KMS-11 (cell line): Measurements from ENCODE around the gene JAK2.

Experiments
- H2AFZ ChIP-seq: fragments of 200-600 bp; sonication (generic); 2 replicates; pipeline ENCODE4 v1.6.1; 2016; ENCODE audit warnings: antibody characterized with exemption, mixed run types, low read depth
- H3K27ac ChIP-seq: fragments of 200-600 bp; sonication (generic); 2 replicates; pipeline ENCODE4 v1.6.1; 2016; ENCODE audit warnings: mild to moderate bottlenecking, mixed run types
- H3K27me3 ChIP-seq: fragments of 200-600 bp; sonication (generic); 2 replicates; pipeline ENCODE4 v1.6.1; 2017; ENCODE audit warnings: mild to moderate bottlenecking, low read depth, mixed run types, moderate library complexity; ENCODE audit not compliant: insufficient read depth
- H3K36me3 ChIP-seq: fragments of 200-600 bp; sonication (generic); 2 replicates; pipeline ENCODE4 v1.6.1; 2017; ENCODE audit warnings: mild to moderate bottlenecking, mixed run types; ENCODE audit not compliant: insufficient read depth
- H3K4me1 ChIP-seq: fragments of 200-600 bp; sonication (generic); 2 replicates; pipeline ENCODE4 v1.6.1; 2016; ENCODE audit warnings: mild to moderate bottlenecking, low read depth, mixed run types; ENCODE audit not compliant: poor library complexity, severe bottlenecking
- H3K4me2 ChIP-seq: fragments of 200-600 bp; sonication (generic); 2 replicates; pipeline ENCODE4 v1.7.0; 2016; ENCODE audit warnings: mild to moderate bottlenecking, mixed run types
- H3K4me3 ChIP-seq: fragments of 200-600 bp; sonication (generic); IDR thresholded peaks from 2 replicates; pipeline ENCODE4 v1.6.1; 2017; ENCODE audit warnings: low read depth, low read length, mixed read lengths; ENCODE audit not compliant: insufficient read depth
- H3K79me2 ChIP-seq: fragments of 200-600 bp; sonication (generic); 2 replicates; pipeline ENCODE4 v1.6.1; 2016; ENCODE audit warnings: low read depth, mixed run types; ENCODE audit not compliant: insufficient read depth
- H3K9ac ChIP-seq: fragments of 200-600 bp; sonication (generic); 2 replicates; pipeline ENCODE4 v1.6.1; 2016; ENCODE audit warnings: mild to moderate bottlenecking, mixed run types
- H4K20me1 ChIP-seq: fragments of 200-600 bp; sonication (generic); 2 replicates; pipeline ENCODE4 v1.6.1; 2016; ENCODE audit warnings: mild to moderate bottlenecking, mixed run types; ENCODE audit not compliant: insufficient read depth
- TF ChIP-seq, protein P1 (sequence below): fragments of 200-600 bp; sonication (generic); conservative IDR thresholded peaks from 2 replicates; pipeline ENCODE4 v1.6.1; 2017; ENCODE audit warnings: low read depth, mild to moderate bottlenecking, antibody characterized with exemption, low read length, moderate library complexity, mixed read lengths

JAK2 gene

DNA sequence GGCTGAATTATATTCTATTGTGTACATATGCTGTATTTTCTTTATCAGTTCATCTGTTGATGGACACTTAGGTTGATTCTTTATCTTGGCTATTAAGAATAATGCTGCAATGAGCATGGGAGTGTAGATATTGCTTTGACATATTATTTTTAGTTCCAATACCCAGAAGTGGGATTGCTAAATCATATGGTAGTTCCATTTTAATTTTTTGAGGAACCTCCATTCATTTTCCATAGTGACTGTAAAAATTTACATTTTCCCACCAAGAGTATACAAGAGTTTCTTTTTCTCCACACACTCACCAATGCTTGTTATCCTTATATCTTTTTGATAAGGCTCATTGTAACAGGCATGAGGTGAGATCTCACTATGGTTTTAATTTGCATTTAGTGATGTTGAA lies 19.4 kb downstream of the JAK2 start:
- no peaks in the 10 kb centered on the region for H3K4me1 ChIP-seq
- H3K36me3 ChIP-seq = no peaks in the 10 kb centered on the region
- H3K4me2 ChIP-seq = no peak overlapping the region
- TF ChIP-seq, protein P1, sequence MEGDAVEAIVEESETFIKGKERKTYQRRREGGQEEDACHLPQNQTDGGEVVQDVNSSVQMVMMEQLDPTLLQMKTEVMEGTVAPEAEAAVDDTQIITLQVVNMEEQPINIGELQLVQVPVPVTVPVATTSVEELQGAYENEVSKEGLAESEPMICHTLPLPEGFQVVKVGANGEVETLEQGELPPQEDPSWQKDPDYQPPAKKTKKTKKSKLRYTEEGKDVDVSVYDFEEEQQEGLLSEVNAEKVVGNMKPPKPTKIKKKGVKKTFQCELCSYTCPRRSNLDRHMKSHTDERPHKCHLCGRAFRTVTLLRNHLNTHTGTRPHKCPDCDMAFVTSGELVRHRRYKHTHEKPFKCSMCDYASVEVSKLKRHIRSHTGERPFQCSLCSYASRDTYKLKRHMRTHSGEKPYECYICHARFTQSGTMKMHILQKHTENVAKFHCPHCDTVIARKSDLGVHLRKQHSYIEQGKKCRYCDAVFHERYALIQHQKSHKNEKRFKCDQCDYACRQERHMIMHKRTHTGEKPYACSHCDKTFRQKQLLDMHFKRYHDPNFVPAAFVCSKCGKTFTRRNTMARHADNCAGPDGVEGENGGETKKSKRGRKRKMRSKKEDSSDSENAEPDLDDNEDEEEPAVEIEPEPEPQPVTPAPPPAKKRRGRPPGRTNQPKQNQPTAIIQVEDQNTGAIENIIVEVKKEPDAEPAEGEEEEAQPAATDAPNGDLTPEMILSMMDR = no peak
- no peaks in the 10 kb centered on the region for H3K79me2 ChIP-seq
- no peak overlapping the region for H3K27ac ChIP-seq
- no peak overlapping the region for H2AFZ ChIP-seq
- H3K27me3 ChIP-seq = no peaks in the 10 kb centered on the region
- H3K4me3 ChIP-seq = no peak overlapping the region
- no peak overlapping the region for H3K9ac ChIP-seq
- no peaks in the 10 kb centered on the region for H4K20me1 ChIP-seq

DNA sequence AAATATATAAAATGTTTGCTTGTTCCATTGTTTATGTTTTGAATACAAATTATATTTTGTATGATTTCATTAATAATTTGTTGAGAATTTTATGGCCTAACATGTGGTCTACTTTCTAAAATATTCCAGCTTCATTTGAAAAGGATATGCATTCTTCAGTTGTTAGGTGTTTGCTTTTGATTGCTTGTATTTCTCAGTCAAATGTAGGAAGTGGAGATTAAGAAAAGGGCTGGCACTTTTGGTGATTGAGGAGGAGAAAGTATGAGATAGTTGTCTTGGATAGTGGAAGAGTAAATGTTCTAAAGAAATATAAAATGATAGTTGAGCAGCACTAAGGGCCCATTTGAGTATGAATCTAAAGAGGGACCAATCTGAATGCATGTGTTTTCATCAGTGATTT lies 23.1 kb downstream of the JAK2 start:
- Histone ChIP-seq H4K20me1 (no peaks in the 10 kb centered on the region), H3K27me3 (no peaks in the 10 kb centered on the region), H3K4me3 (no peak overlapping the region), H3K79me2 (no peaks in the 10 kb centered on the region), H3K9ac (no peak overlapping the region), H3K4me2 (no peak overlapping the region), H3K36me3 (no peaks in the 10 kb centered on the region), H2AFZ (no peak overlapping the region), H3K4me1 (no peaks in the 10 kb centered on the region), H3K27ac (no peak overlapping the region)
- TF ChIP-seq, protein P1 = no peak

DNA sequence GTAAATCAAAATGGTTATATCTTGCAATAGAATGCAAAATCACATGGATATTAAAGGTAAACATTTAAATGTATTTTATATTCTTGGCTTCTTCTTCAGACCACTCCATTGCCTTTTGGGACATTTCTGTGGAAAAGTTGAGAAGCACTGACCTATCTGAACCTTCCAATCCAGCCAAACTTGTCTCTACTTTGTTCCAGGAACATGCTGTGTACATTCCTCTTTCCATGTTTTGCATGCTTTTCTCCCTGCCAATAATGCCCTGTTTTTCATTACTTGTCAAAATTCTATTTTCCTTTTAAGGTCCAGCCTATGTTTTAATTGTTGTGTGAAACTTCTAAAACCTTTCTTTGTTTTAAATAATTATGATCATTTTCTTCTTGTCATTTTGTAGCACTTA lies 28.3 kb downstream of the JAK2 start:
- H3K79me2 ChIP-seq = no peaks in the 10 kb centered on the region
- no peaks in the 10 kb centered on the region for H3K27me3 ChIP-seq
- H3K4me3 ChIP-seq = no peak overlapping the region
- no peak overlapping the region for H3K9ac ChIP-seq
- TF ChIP-seq, protein P1 = no peak
- no peaks in the 10 kb centered on the region for H4K20me1 ChIP-seq
- no peaks in the 10 kb centered on the region for H3K36me3 ChIP-seq
- H3K4me1 ChIP-seq = no peaks in the 10 kb centered on the region
- no peak overlapping the region for H3K27ac ChIP-seq
- no peak overlapping the region for H2AFZ ChIP-seq
- H3K4me2 ChIP-seq = no peak overlapping the region

DNA sequence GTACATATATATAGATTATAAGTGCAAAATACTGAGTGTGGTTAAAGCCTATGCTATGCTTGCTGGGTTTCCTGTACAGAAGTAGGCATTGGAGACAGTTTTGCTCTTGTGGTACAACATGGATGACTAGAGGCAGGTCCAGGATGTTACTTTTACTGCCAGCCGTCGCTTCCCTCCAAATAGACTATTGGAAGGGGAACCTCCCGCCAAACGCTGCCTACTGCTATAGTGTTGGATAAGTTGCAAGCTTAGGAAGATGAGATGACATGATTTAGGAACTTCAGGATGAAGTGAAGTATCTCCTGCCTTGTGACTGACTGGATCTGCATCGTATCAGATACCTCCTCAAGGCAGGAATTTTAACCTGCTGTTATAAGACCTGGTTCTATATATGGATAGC lies 30.9 kb downstream of the JAK2 start:
- Histone ChIP-seq H3K79me2 (no peaks in the 10 kb centered on the region), H3K4me2 (no peak overlapping the region), H3K27me3 (no peaks in the 10 kb centered on the region), H3K27ac (no peak overlapping the region), H2AFZ (no peak overlapping the region), H3K9ac (no peak overlapping the region), H3K4me3 (no peak overlapping the region), H3K4me1 (no peaks in the 10 kb centered on the region), H3K36me3 (no peaks in the 10 kb centered on the region), H4K20me1 (no peaks in the 10 kb centered on the region)
- TF ChIP-seq, protein P1 = no peak
